ENCODE data around the gene TACC3.
A peak's percentile ranks its signal among the peaks of the same experiment; 100 is the strongest.

The TACC3 gene

DNA sequence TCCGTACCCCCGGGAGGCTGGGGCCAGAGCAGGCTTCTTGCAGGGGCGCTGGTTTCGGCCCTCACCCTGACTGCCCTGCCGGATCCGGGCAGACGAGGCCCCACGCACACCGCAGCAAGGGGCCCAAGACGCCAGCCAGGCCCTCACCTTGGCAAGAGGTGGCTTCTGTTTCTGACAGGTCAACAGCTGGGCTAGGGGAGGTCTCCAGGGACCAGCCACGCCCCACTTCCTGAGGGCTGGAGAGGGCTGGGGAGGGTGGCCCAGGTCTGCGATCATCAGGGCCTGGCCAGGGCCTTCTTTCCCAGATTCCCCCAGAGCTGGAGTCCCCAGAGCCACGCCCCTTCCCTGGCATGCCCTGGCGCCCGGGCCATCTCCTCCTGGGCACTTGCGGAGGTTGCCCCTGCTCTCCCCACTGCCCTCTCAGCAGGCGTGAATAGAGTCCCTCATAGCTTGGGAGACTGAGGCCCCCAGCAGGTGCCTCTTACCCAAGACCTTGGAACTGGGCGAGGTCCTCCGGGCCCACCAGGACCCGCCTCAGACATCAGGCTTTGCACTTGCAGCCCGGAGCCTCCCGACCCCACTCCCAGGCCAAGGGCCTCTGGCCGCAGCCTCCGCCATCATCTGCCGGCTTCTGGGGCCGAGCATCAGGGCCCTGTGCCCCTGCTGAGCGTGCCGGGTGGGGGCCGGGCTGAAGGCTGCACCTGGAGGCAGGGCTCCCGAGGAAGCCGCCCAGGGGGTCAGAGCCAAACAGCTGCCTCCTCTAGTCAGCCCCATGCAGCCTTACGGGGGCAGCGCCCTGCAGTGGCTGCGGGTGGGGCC, 65.4 kb downstream of the TACC3 start:
- WGBS: 90% methylated on average over 34 of the region's 34 CpGs
- no peak for DNase-seq

DNA sequence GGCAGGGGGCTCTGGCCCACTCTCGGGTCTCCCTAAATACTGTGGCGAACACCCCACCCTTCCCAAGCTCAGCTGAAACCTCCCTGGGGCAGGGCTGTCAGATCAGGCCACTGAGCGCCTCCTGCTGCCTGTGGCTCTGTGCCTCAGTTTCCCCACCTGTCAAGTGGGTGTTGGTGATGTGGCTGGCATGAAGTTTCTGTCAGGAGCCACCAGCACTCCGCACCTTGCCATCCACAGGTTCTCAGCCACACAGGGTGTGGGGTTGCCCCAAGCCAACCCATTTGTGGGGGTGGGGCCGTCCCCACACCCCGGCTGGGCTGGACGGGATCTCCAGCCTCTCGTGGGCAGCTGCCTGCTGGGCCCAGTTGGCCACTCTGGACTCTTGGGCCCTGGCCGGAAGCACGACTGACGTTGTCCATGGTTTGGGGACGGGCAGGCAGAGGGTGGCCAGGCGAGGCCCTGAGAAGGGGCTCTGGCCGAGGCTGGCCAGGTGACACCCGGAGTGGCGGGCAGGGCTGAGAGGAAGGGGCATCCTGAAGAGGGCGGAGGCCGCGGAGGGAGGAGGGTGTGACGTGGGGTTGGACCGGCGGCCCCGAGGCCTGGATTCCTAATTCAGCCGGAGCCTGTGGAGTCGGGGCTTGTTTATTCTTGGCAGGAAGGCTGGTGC, 66.2 kb downstream of the TACC3 start:
- H2BK120ac ChIP-seq (ENCODE audit: low read depth, low read length): no peak overlapping the region

More for the DNA sequence above, 65.4 kb downstream of the TACC3 start:
- Histone ChIP-seq H3K4ac (ENCODE audit: low read depth in 1 of 2, low read length in 2 of 2) (no peak overlapping the region), H3K79me1 (replicated peaks; ENCODE audit: low read length, poor library complexity, severe bottlenecking) (no peaks in the 10 kb centered on the region), H3K27me3 (ENCODE audit: control insufficient read depth in 1 of 2, insufficient read depth in 1 of 2, low read length in 2 of 2) (peaks cover 27 to 50% of the 10 kb centered on the region in 2 experiments), H3K36me3 (ENCODE audit: control insufficient read depth in 1 of 2, insufficient read depth in 2 of 2, low read depth in 1 of 2, low read length in 2 of 2) (no peaks in the 10 kb centered on the region), H2AK5ac (ENCODE audit: low read length, severe bottlenecking) (no peak overlapping the region), H3K9me3 (ENCODE audit: control insufficient read depth, low read length) (no peaks in the 10 kb centered on the region), H2BK15ac (ENCODE audit: low read depth, poor library complexity, severe bottlenecking) (no peak overlapping the region), H3K18ac (ENCODE audit: low read depth in 1 of 2, low read length in 2 of 2) (no peak overlapping the region), H3K23ac (ENCODE audit: low read length in 2 of 2) (no peak overlapping the region), H3K4me2 (ENCODE audit: low read length, poor library complexity, severe bottlenecking) (no peak overlapping the region), H2BK5ac (ENCODE audit: low read depth, low read length, poor library complexity, severe bottlenecking) (no peak overlapping the region), H4K8ac (ENCODE audit: low read length) (no peak overlapping the region), H2BK12ac (ENCODE audit: low read length in 2 of 2) (no peak overlapping the region), H3K4me3 (ENCODE audit: insufficient read depth in 1 of 2, low read depth in 1 of 2, low read length in 2 of 2) (no peak overlapping the region), H3K4me1 (ENCODE audit: control insufficient read depth, insufficient read depth, low read depth, low read length) (peaks cover 22% of the 10 kb centered on the region), H3K9ac (ENCODE audit: low read length) (no peak overlapping the region), H2AFZ (ENCODE audit: low read depth, low read length) (no peak overlapping the region), H4K91ac (ENCODE audit: low read length) (no peak overlapping the region), H3K14ac (ENCODE audit: low read length in 2 of 2) (no peak overlapping the region), H3K27ac (ENCODE audit: low read length, poor library complexity, severe bottlenecking) (no peak overlapping the region), H2BK120ac (ENCODE audit: low read depth, low read length) (no peak overlapping the region)

DNA sequence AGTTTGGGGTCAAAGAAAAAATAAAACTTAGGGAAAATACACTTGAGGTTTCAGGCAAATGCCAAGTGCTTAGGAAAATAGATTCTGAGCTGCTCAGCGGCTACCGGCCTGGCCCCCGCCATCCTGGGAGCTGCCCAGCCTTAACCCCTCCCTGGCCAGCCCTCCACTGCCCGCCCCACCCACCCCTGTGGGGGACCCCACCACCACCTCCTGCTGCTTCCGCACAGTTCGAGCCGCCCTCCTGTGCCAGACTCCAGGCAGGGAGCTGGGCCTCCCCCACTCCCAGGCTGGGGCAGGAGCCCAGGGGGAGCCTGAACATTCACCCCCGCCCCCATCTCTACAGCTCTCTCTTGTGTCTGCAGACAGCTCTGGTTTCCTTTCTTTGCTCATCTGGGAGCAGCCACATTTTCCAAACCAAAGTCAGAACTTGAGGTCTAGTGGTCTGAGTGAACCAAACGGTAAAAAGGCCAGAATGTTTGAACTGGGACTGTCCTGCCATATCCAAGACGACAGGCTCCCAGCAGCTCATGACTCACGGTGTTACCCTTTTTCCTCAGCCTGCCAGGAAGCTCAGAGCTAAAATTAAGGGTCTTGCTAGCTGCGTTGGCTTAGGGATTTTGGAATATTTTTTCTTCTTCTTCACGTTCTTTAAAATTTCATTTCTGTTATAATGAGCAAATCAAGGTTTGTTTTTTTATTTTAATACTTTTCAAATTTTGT, 67.1 kb downstream of the TACC3 start:
- Histone ChIP-seq H2BK120ac (ENCODE audit: low read depth, low read length) (no peak overlapping the region), H3K23ac (ENCODE audit: low read length in 2 of 2) (no peak overlapping the region), H2AK5ac (ENCODE audit: low read length, severe bottlenecking) (no peak overlapping the region), H3K4me3 (ENCODE audit: insufficient read depth in 1 of 2, low read depth in 1 of 2, low read length in 2 of 2) (no peak overlapping the region), H3K4me1 (ENCODE audit: control insufficient read depth, insufficient read depth, low read depth, low read length) (peaks cover 25% of the 10 kb centered on the region), H4K8ac (ENCODE audit: low read length) (no peak overlapping the region), H3K14ac (ENCODE audit: low read length in 2 of 2) (no peak overlapping the region), H3K27ac (ENCODE audit: low read length, poor library complexity, severe bottlenecking) (no peak overlapping the region), H3K4ac (ENCODE audit: low read depth in 1 of 2, low read length in 2 of 2) (no peak overlapping the region), H2BK12ac (ENCODE audit: low read length in 2 of 2) (no peak overlapping the region), H2BK5ac (ENCODE audit: low read depth, low read length, poor library complexity, severe bottlenecking) (no peak overlapping the region), H3K79me1 (replicated peaks; ENCODE audit: low read length, poor library complexity, severe bottlenecking) (no peaks in the 10 kb centered on the region), H3K4me2 (ENCODE audit: low read length, poor library complexity, severe bottlenecking) (no peak overlapping the region), H3K9me3 (ENCODE audit: control insufficient read depth, low read length) (no peaks in the 10 kb centered on the region), H3K9ac (ENCODE audit: low read length) (no peak overlapping the region), H3K27me3 (ENCODE audit: control insufficient read depth in 1 of 2, insufficient read depth in 1 of 2, low read length in 2 of 2) (peaks cover 38 to 61% of the 10 kb centered on the region in 2 experiments), H3K36me3 (ENCODE audit: control insufficient read depth in 1 of 2, insufficient read depth in 2 of 2, low read depth in 1 of 2, low read length in 2 of 2) (no peaks in the 10 kb centered on the region), H3K18ac (ENCODE audit: low read depth in 1 of 2, low read length in 2 of 2) (no peak overlapping the region), H2BK15ac (ENCODE audit: low read depth, poor library complexity, severe bottlenecking) (no peak overlapping the region), H4K91ac (ENCODE audit: low read length) (no peak overlapping the region), H2AFZ (ENCODE audit: low read depth, low read length) (no peak overlapping the region)
- WGBS: 69% methylated on average over 11 of the region's 13 CpGs
- no peak for DNase-seq

More for the DNA sequence above, 66.2 kb downstream of the TACC3 start:
- Histone ChIP-seq H3K4me1 (ENCODE audit: control insufficient read depth, insufficient read depth, low read depth, low read length) (peaks cover 19% of the 10 kb centered on the region), H3K18ac (ENCODE audit: low read depth in 1 of 2, low read length in 2 of 2) (no peak overlapping the region), H3K4me2 (ENCODE audit: low read length, poor library complexity, severe bottlenecking) (no peak overlapping the region), H3K4ac (ENCODE audit: low read depth in 1 of 2, low read length in 2 of 2) (no peak overlapping the region), H4K8ac (ENCODE audit: low read length) (no peak overlapping the region), H3K14ac (ENCODE audit: low read length in 2 of 2) (no peak overlapping the region), H3K9me3 (ENCODE audit: control insufficient read depth, low read length) (no peaks in the 10 kb centered on the region), H2BK12ac (ENCODE audit: low read length in 2 of 2) (no peak overlapping the region), H2AFZ (ENCODE audit: low read depth, low read length) (no peak overlapping the region), H2BK5ac (ENCODE audit: low read depth, low read length, poor library complexity, severe bottlenecking) (no peak overlapping the region), H3K27ac (ENCODE audit: low read length, poor library complexity, severe bottlenecking) (no peak overlapping the region), H4K91ac (ENCODE audit: low read length) (no peak overlapping the region), H3K9ac (ENCODE audit: low read length) (no peak overlapping the region), H3K23ac (ENCODE audit: low read length in 2 of 2) (no peak overlapping the region), H3K36me3 (ENCODE audit: control insufficient read depth in 1 of 2, insufficient read depth in 2 of 2, low read depth in 1 of 2, low read length in 2 of 2) (no peaks in the 10 kb centered on the region), H3K27me3 (ENCODE audit: control insufficient read depth in 1 of 2, insufficient read depth in 1 of 2, low read length in 2 of 2) (peaks cover 35 to 58% of the 10 kb centered on the region in 2 experiments), H2BK15ac (ENCODE audit: low read depth, poor library complexity, severe bottlenecking) (peak overlapping the region; percentile 49), H3K79me1 (replicated peaks; ENCODE audit: low read length, poor library complexity, severe bottlenecking) (no peaks in the 10 kb centered on the region), H2AK5ac (ENCODE audit: low read length, severe bottlenecking) (no peak overlapping the region), H3K4me3 (ENCODE audit: insufficient read depth in 1 of 2, low read depth in 1 of 2, low read length in 2 of 2) (no peak overlapping the region)
- no peak for DNase-seq
- WGBS: 82% methylated on average over 13 of the region's 25 CpGs

DNA sequence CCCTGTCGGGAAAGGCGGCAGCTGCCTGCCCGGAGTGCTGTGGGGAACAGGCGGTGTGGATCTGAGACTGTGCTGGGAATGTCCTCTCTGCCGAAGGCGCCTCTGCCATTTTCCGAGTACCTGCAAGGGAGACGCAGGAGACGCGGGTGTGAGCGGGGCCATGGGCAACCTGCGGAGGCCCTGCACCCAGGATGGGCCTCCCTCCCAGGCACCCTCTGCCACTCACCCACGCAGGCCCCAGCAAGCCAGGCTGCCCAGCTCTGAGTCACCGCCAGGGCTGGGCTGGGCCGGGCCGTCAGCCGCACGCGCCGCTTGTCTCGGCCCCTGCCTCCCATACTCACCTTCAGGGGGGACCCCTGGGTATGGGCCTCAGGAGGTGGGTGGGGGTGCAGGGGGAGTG, 68.2 kb downstream of the TACC3 start:
- WGBS: 88% methylated on average over 13 of the region's 21 CpGs
- Histone ChIP-seq H3K36me3 (ENCODE audit: control insufficient read depth in 1 of 2, insufficient read depth in 2 of 2, low read depth in 1 of 2, low read length in 2 of 2) (no peaks in the 10 kb centered on the region), H3K9ac (ENCODE audit: low read length) (no peak overlapping the region), H3K4me2 (ENCODE audit: low read length, poor library complexity, severe bottlenecking) (no peak overlapping the region), H4K91ac (ENCODE audit: low read length) (no peak overlapping the region), H2AFZ (ENCODE audit: low read depth, low read length) (no peak overlapping the region), H2BK120ac (ENCODE audit: low read depth, low read length) (no peak overlapping the region), H3K23ac (ENCODE audit: low read length in 2 of 2) (no peak overlapping the region), H3K4me1 (ENCODE audit: control insufficient read depth, insufficient read depth, low read depth, low read length) (peaks cover 28% of the 10 kb centered on the region), H3K14ac (ENCODE audit: low read length in 2 of 2) (no peak overlapping the region), H4K8ac (ENCODE audit: low read length) (no peak overlapping the region), H3K4ac (ENCODE audit: low read depth in 1 of 2, low read length in 2 of 2) (no peak overlapping the region), H3K18ac (ENCODE audit: low read depth in 1 of 2, low read length in 2 of 2) (no peak overlapping the region), H2BK15ac (ENCODE audit: low read depth, poor library complexity, severe bottlenecking) (no peak overlapping the region), H3K27ac (ENCODE audit: low read length, poor library complexity, severe bottlenecking) (no peak overlapping the region), H3K79me1 (replicated peaks; ENCODE audit: low read length, poor library complexity, severe bottlenecking) (no peaks in the 10 kb centered on the region), H2AK5ac (ENCODE audit: low read length, severe bottlenecking) (no peak overlapping the region), H2BK5ac (ENCODE audit: low read depth, low read length, poor library complexity, severe bottlenecking) (no peak overlapping the region), H2BK12ac (ENCODE audit: low read length in 2 of 2) (no peak overlapping the region), H3K27me3 (ENCODE audit: control insufficient read depth in 1 of 2, insufficient read depth in 1 of 2, low read length in 2 of 2) (peaks cover 35 to 58% of the 10 kb centered on the region in 2 experiments), H3K4me3 (ENCODE audit: insufficient read depth in 1 of 2, low read depth in 1 of 2, low read length in 2 of 2) (no peak overlapping the region), H3K9me3 (ENCODE audit: control insufficient read depth, low read length) (no peaks in the 10 kb centered on the region)
- no peak for DNase-seq

Data from mesenchymal stem cell (in vitro differentiated cells and primary cell).